ENCODE data around the gene VIPAS39. TPM values are rescaled to one million over a fixed set of nuclear protein-coding genes. Genes with fewer than 3 reads are reported as not detected.
A peak's percentile ranks its signal among the peaks of the same experiment; 100 is the strongest.

The VIPAS39 gene
- total and polyA plus RNA-seq, 9 of the 15 experiments (the other 6 are each of a cell fraction or from before 2014, with no cell fraction given) = 5.7 to 25.6 (median 9.9) TPM

DNA sequence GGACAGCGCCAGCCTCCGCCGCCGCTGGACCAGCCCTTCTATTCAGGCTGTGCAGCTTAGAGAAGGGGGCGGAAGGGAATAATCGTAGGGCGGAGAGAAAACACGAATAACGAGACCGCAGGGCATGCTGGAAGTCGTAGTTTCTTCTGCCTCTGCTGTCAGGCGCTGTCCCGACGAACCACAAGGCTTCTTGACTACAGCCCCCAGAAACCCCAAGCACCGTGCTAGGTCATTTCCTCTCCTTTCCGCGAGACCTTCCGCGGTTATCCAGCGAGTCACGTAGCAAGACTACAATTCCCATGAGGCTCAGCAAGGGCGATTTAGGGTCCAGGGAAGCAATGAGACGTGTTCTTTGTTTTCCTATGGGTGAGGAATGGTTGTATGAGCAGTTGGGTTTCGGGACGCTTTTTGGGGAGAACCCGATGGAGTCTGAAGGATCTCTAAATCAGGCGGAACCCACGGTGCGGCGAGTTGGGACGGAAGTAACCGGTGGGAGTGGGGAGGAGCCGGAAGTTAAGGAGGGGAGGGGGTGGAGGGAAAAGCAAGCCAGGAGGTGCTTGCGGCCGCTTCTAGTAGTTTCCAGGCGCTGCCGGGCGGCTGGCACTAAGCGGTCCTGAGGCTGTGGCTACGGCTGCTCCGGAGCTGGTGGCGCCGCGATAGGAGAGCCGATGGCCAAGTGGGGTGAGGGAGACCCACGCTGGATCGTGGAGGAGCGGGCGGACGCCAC, at the start of gene VIPAS39, which contains the start of gene AHSA1 (continued):
- TF ChIP-seq, protein P1, sequence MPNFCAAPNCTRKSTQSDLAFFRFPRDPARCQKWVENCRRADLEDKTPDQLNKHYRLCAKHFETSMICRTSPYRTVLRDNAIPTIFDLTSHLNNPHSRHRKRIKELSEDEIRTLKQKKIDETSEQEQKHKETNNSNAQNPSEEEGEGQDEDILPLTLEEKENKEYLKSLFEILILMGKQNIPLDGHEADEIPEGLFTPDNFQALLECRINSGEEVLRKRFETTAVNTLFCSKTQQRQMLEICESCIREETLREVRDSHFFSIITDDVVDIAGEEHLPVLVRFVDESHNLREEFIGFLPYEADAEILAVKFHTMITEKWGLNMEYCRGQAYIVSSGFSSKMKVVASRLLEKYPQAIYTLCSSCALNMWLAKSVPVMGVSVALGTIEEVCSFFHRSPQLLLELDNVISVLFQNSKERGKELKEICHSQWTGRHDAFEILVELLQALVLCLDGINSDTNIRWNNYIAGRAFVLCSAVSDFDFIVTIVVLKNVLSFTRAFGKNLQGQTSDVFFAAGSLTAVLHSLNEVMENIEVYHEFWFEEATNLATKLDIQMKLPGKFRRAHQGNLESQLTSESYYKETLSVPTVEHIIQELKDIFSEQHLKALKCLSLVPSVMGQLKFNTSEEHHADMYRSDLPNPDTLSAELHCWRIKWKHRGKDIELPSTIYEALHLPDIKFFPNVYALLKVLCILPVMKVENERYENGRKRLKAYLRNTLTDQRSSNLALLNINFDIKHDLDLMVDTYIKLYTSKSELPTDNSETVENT (CRISPR knock-in tag; IDR thresholded peaks at IDR 0.05) = no peak
- TF ChIP-seq ZNF436 (CRISPR knock-in tag; IDR thresholded peaks at IDR 0.05) (no peak), SREBF2 (CRISPR knock-in tag; IDR thresholded peaks at IDR 0.05) (no peak), HNRNPL (IDR thresholded peaks at IDR 0.05; ENCODE audit: low read depth, low read length) (no peak), NRF1 (conservative IDR thresholded peaks at IDR 0.05 in 1 of 2, IDR thresholded peaks at IDR 0.05 in 1 of 2) (peak; percentile 10 to 14; a peak in 1 of 4 replicates), EHMT2 (IDR thresholded peaks at IDR 0.05) (no peak), ZC3H11A (IDR thresholded peaks at IDR 0.05; ENCODE audit: low read depth, low read length) (no peak), NCOR1 (IDR thresholded peaks at IDR 0.05) (no peak), KDM2B (CRISPR knock-in tag; IDR thresholded peaks at IDR 0.05) (no peak), TBP (optimal IDR thresholded peaks at IDR 0.05; ENCODE audit: low read depth, low read length) (peak; percentile 62)
- TF ChIP-seq, protein P2, sequence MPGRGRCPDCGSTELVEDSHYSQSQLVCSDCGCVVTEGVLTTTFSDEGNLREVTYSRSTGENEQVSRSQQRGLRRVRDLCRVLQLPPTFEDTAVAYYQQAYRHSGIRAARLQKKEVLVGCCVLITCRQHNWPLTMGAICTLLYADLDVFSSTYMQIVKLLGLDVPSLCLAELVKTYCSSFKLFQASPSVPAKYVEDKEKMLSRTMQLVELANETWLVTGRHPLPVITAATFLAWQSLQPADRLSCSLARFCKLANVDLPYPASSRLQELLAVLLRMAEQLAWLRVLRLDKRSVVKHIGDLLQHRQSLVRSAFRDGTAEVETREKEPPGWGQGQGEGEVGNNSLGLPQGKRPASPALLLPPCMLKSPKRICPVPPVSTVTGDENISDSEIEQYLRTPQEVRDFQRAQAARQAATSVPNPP (IDR thresholded peaks at IDR 0.05; ENCODE audit: borderline replicate concordance, insufficient read depth, insufficient read length) = no peak
- TF ChIP-seq, protein P3, sequence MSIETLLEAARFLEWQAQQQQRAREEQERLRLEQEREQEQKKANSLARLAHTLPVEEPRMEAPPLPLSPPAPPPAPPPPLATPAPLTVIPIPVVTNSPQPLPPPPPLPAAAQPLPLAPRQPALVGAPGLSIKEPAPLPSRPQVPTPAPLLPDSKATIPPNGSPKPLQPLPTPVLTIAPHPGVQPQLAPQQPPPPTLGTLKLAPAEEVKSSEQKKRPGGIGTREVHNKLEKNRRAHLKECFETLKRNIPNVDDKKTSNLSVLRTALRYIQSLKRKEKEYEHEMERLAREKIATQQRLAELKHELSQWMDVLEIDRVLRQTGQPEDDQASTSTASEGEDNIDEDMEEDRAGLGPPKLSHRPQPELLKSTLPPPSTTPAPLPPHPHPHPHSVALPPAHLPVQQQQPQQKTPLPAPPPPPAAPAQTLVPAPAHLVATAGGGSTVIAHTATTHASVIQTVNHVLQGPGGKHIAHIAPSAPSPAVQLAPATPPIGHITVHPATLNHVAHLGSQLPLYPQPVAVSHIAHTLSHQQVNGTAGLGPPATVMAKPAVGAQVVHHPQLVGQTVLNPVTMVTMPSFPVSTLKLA (conservative IDR thresholded peaks at IDR 0.05) = peak; percentile 76
- TF ChIP-seq, protein P4, sequence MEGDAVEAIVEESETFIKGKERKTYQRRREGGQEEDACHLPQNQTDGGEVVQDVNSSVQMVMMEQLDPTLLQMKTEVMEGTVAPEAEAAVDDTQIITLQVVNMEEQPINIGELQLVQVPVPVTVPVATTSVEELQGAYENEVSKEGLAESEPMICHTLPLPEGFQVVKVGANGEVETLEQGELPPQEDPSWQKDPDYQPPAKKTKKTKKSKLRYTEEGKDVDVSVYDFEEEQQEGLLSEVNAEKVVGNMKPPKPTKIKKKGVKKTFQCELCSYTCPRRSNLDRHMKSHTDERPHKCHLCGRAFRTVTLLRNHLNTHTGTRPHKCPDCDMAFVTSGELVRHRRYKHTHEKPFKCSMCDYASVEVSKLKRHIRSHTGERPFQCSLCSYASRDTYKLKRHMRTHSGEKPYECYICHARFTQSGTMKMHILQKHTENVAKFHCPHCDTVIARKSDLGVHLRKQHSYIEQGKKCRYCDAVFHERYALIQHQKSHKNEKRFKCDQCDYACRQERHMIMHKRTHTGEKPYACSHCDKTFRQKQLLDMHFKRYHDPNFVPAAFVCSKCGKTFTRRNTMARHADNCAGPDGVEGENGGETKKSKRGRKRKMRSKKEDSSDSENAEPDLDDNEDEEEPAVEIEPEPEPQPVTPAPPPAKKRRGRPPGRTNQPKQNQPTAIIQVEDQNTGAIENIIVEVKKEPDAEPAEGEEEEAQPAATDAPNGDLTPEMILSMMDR (IDR thresholded peaks at IDR 0.05 in 2 of 3, conservative IDR thresholded peaks at IDR 0.05 in 1 of 3; ENCODE audit: insufficient read depth in 2 of 3, low read depth in 1 of 3, low read length in 3 of 3) = peak in 1 of 3 experiments; percentile 7; a peak in 1 of 6 replicates
- TF ChIP-seq, protein P5, sequence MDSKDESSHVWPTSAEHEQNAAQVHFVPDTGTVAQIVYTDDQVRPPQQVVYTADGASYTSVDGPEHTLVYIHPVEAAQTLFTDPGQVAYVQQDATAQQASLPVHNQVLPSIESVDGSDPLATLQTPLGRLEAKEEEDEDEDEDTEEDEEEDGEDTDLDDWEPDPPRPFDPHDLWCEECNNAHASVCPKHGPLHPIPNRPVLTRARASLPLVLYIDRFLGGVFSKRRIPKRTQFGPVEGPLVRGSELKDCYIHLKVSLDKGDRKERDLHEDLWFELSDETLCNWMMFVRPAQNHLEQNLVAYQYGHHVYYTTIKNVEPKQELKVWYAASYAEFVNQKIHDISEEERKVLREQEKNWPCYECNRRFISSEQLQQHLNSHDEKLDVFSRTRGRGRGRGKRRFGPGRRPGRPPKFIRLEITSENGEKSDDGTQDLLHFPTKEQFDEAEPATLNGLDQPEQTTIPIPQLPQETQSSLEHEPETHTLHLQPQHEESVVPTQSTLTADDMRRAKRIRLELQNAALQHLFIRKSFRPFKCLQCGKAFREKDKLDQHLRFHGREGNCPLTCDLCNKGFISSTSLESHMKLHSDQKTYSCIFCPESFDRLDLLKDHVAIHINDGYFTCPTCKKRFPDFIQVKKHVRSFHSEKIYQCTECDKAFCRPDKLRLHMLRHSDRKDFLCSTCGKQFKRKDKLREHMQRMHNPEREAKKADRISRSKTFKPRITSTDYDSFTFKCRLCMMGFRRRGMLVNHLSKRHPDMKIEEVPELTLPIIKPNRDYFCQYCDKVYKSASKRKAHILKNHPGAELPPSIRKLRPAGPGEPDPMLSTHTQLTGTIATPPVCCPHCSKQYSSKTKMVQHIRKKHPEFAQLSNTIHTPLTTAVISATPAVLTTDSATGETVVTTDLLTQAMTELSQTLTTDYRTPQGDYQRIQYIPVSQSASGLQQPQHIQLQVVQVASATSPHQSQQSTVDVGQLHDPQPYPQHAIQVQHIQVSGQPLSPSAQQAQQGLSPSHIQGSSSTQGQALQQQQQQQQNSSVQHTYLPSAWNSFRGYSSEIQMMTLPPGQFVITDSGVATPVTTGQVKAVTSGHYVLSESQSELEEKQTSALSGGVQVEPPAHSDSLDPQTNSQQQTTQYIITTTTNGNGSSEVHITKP (IDR thresholded peaks at IDR 0.05; ENCODE audit: partially characterized antibody) = no peak
- TF ChIP-seq, protein P6, sequence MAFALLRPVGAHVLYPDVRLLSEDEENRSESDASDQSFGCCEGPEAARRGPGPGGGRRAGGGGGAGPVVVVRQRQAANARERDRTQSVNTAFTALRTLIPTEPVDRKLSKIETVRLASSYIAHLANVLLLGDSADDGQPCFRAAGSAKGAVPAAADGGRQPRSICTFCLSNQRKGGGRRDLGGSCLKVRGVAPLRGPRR (CRISPR knock-in tag; IDR thresholded peaks at IDR 0.05) = no peak
